Liver (tissue), 3 donors: ENCODE data around the gene SMIM36.

Source experiments
- ATF3 ChIP-seq: IDR thresholded peaks from 2 replicates; pipeline ENCODE4 v1.6.1; 2016; ENCODE audit warnings: antibody characterized with exemption
- CTCF ChIP-seq: fragments of 150-350 bp; IDR thresholded peaks from 2 replicates; pipeline ENCODE4 v1.5.1; 2017; ENCODE audit warnings: improper control_type of control experiment, low read depth, low read length; ENCODE audit not compliant: missing input control
- FOXA1 ChIP-seq: IDR thresholded peaks from 2 replicates; pipeline ENCODE4 v1.6.1; 2016; ENCODE audit warnings: antibody characterized with exemption
- GABPA ChIP-seq, 2 donors: IDR thresholded peaks in 1 of 2; conservative IDR thresholded peaks in 1 of 2; 2 replicates each; pipeline ENCODE4 v1.6.1; 2016; ENCODE audit warnings: antibody characterized with exemption in 2 of 2, mild to moderate bottlenecking in 1 of 2, moderate library complexity in 1 of 2
- JUND ChIP-seq, 2 donors: IDR thresholded peaks; 2 replicates each; pipeline ENCODE4 v1.6.1; 2016; ENCODE audit warnings: antibody characterized with exemption in 2 of 2
- RAD21 ChIP-seq, 2 donors: IDR thresholded peaks; 2 replicates each; pipeline ENCODE4 v1.6.1; 2016; ENCODE audit warnings: antibody characterized with exemption in 2 of 2, mild to moderate bottlenecking in 2 of 2
- REST ChIP-seq: IDR thresholded peaks from 2 replicates; pipeline ENCODE4 v1.6.1; 2016; ENCODE audit warnings: antibody characterized with exemption, mild to moderate bottlenecking
- RXRA ChIP-seq, 2 donors: IDR thresholded peaks; 2 replicates each; pipeline ENCODE4 v1.6.1; 2017 to 2018; ENCODE audit warnings: antibody characterized with exemption in 2 of 2, mild to moderate bottlenecking in 1 of 2
- SP1 ChIP-seq: IDR thresholded peaks from 2 replicates; pipeline ENCODE4 v1.6.1; 2018; ENCODE audit warnings: antibody characterized with exemption, mild to moderate bottlenecking
- TAF1 ChIP-seq: conservative IDR thresholded peaks from 2 replicates; pipeline ENCODE4 v1.6.1; 2016; ENCODE audit warnings: antibody characterized with exemption, mild to moderate bottlenecking
- YY1 ChIP-seq: IDR thresholded peaks from 2 replicates; pipeline ENCODE4 v1.6.1; 2016; ENCODE audit warnings: antibody characterized with exemption, mild to moderate bottlenecking
- TF ChIP-seq, protein P1 (sequence below): IDR thresholded peaks from 2 replicates; pipeline ENCODE4 v1.6.1; 2016; ENCODE audit warnings: antibody characterized with exemption
- TF ChIP-seq, protein P2 (sequence below): IDR thresholded peaks from 2 replicates; pipeline ENCODE4 v1.6.1; 2016; ENCODE audit warnings: antibody characterized with exemption
- donor health status: healthy.
- donor health status: healthy.

DNA sequence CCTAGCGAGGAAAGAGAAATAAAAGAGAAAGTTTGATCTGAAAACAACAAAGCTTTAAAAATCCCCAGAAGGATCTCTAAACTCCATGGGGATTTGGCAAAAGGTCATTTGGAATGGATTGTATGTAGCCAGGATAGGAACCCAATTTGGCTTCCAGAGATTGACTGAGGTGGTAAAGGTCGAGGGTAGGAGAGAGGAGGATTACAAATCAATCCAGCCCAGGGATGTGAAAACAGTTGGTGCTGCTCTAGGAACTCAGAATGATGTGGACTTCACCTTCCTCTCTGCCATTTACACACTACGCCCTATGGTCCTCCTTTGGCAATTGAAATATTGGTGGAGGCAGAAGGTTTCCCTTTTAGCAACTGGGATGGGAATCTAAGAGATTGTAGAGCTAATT is 18.8 kb upstream of the SMIM36 start:
- TF ChIP-seq TAF1, result no peak
- no peak for TF ChIP-seq CTCF
- peak; percentile 42 for TF ChIP-seq SP1
- TF ChIP-seq, protein P1, sequence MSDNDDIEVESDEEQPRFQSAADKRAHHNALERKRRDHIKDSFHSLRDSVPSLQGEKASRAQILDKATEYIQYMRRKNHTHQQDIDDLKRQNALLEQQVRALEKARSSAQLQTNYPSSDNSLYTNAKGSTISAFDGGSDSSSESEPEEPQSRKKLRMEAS, result peak; percentile 48
- TF ChIP-seq REST, result peak; percentile 61
- peak; percentile 45 for TF ChIP-seq YY1
- peak in 1 of 2 donors; percentile 17 for TF ChIP-seq JUND (IDR thresholded peaks at IDR 0.05)
- no peak for TF ChIP-seq GABPA (IDR thresholded peaks at IDR 0.05 in 1 of 2, conservative IDR thresholded peaks at IDR 0.05 in 1 of 2)
- TF ChIP-seq RAD21 (IDR thresholded peaks at IDR 0.05), result peak; percentile 23 to 27
- TF ChIP-seq FOXA1, result no peak
- TF ChIP-seq ATF3, result no peak
- TF ChIP-seq, protein P2, sequence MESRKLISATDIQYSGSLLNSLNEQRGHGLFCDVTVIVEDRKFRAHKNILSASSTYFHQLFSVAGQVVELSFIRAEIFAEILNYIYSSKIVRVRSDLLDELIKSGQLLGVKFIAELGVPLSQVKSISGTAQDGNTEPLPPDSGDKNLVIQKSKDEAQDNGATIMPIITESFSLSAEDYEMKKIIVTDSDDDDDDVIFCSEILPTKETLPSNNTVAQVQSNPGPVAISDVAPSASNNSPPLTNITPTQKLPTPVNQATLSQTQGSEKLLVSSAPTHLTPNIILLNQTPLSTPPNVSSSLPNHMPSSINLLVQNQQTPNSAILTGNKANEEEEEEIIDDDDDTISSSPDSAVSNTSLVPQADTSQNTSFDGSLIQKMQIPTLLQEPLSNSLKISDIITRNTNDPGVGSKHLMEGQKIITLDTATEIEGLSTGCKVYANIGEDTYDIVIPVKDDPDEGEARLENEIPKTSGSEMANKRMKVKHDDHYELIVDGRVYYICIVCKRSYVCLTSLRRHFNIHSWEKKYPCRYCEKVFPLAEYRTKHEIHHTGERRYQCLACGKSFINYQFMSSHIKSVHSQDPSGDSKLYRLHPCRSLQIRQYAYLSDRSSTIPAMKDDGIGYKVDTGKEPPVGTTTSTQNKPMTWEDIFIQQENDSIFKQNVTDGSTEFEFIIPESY, result peak; percentile 42
- peak; percentile 50 to 77 for TF ChIP-seq RXRA (IDR thresholded peaks at IDR 0.05)
